Left lung (tissue), 10 donors: ENCODE measurements around the gene NUDT22. TPM values are rescaled to one million over a fixed set of nuclear protein-coding genes. Genes with fewer than 3 reads are reported as not detected.

ENCODE experiments used
- ATAC-seq: fragments of 200-7000 bp; cut with Tn5 transposase; one replicate; pipeline ENCODE4 v1.9.1; 2020; ENCODE audit warnings: moderate library complexity
- DNase-seq, 4 donors: peaks; one replicate each; pipeline ENCODE4 v3.0.0-alpha.2; 2013 to 2020
- H3K27ac ChIP-seq, 2 donors: fragments of 200-600 bp; sonication (generic) in 1 of 2; one replicate each; pipeline versions ENCODE4 v1.5.0 to v1.8.0; 2020 to 2021
- H3K27me3 ChIP-seq, 2 donors: fragments of 200-600 bp; sonication (generic) in 1 of 2; one replicate each; pipeline versions ENCODE4 v1.5.0 to v1.8.0; 2020 to 2021
- H3K36me3 ChIP-seq, 2 donors: fragments of 200-600 bp; sonication (generic) in 1 of 2; one replicate each; pipeline versions ENCODE4 v1.5.0 to v1.8.0; 2020 to 2021
- H3K4me1 ChIP-seq, 2 donors: fragments of 200-600 bp; one replicate each; pipeline ENCODE4 v1.8.0; 2021
- H3K4me3 ChIP-seq, 2 donors: fragments of 200-600 bp; sonication (generic) in 1 of 2; one replicate each; pipeline versions ENCODE4 v1.5.0 to v1.8.0; 2020 to 2021; ENCODE audit warnings: mild to moderate bottlenecking in 1 of 2
- H3K9me3 ChIP-seq, 2 donors: fragments of 200-600 bp; sonication (generic) in 1 of 2; one replicate each; pipeline versions ENCODE4 v1.5.0 to v1.8.0; 2020 to 2021
- CTCF ChIP-seq, 2 donors: fragments of 200-600 bp; sonication (generic) in 1 of 2; IDR thresholded peaks; one replicate each; pipeline versions ENCODE4 v1.5.0 to v1.8.0; 2021; ENCODE audit warnings: antibody characterized with exemption in 2 of 2
- intact Hi-C, 2 donors: fragments of 100-400 bp; cut with DNase I; formaldehyde crosslinking; loops; one replicate each; pipeline versions ENCODE4 v1.11.2 to v1.14.2; 2022
- polyA plus RNA-seq, 6 donors: library from polyadenylated mRNA; unstranded; fragments of 120-200 nt; gene quantifications; one replicate each; pipeline ENCODE4 v1.2.1, GENCODE V29; 2013; ENCODE audit not compliant: insufficient read length in 6 of 6
- total RNA-seq, 2 donors: library from RNA; stranded (reverse); fragmentation: NEBNext Ultra II Directional; extraction: Animal tissue kit (Norgen Biotek cat#: 25700); gene quantifications; one replicate each; pipeline ENCODE4 v1.2.1, GENCODE V29; 2021
- donor health status: DM: no; HTN: yes; CAD: no.
- donor health status: DM: no; HTN: no; CAD: no.

NUDT22 gene
- total and polyA plus RNA-seq, 8 donors, result 17.1 to 54.3 (median 23.6) TPM

DNA sequence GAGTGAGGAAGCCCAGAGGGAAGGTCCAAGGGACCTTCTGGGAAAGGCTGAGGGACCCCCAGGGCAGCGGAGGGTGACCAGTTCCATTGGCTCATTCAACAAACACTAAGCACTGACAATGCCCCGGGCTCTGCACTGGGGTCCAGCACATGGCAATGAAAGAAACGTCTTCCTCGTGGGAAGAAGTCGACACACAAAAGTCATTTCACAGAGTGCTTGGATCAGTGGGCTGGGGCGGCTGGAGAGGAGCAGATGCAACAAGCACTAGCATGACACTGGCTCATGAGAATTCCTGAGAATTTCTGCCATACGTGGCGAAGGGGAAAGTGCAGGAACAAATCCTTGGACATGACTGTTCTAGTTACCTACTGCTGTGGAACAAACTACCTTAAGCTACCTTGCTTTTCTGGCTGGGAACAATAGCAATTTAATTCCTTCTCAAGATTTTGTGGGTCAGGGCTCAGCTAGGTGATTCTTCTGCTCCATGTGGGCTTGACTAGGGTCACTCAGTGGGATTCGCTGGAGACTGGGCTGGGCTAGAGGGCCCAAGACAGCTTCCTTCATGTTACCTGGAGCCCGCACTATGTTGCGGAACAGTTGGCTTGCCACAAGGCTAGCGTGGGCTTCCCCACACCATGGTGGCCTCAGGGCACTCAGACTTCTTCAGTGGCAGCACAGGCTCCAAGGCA, 47.0 kb upstream of the NUDT22 start:
- no peaks in the 10 kb centered on the region for H3K9me3 ChIP-seq
- no peak overlapping the region for H3K27ac ChIP-seq
- DNase-seq, result peak in 1 of 4 donors; percentile 24
- H3K36me3 ChIP-seq, result no peaks in the 10 kb centered on the region
- intact Hi-C loops, result no loop called here
- H3K27me3 ChIP-seq, result no peaks in the 10 kb centered on the region
- ATAC-seq, result no peak
- no peak for TF ChIP-seq CTCF (IDR thresholded peaks at IDR 0.05)
- H3K4me1 ChIP-seq, result peaks cover 10 to 34% of the 10 kb centered on the region in 2 donors
- H3K4me3 ChIP-seq, result no peak overlapping the region

GRCh38 chr11:64180891-64181290, 45.2 kb upstream of the NUDT22 start:
- peak in 1 of 4 donors; percentile 7 for DNase-seq
- H3K4me3 ChIP-seq, result no peak overlapping the region
- H3K9me3 ChIP-seq, result no peaks in the 10 kb centered on the region
- no peak for ATAC-seq
- intact Hi-C loops, result no loop called here
- peaks cover 14 to 45% of the 10 kb centered on the region in 2 donors for H3K4me1 ChIP-seq
- peak overlapping the region; percentile 70 to 79 for H3K27ac ChIP-seq
- TF ChIP-seq CTCF (IDR thresholded peaks at IDR 0.05), result no peak
- no peaks in the 10 kb centered on the region for H3K36me3 ChIP-seq
- no peaks in the 10 kb centered on the region for H3K27me3 ChIP-seq

- Histone ChIP-seq H3K4me1 (peaks cover 14 to 45% of the 10 kb centered on the region in 2 donors), H3K27me3 (no peaks in the 10 kb centered on the region), H3K9me3 (no peaks in the 10 kb centered on the region), H3K4me3 (no peak overlapping the region), H3K36me3 (no peaks in the 10 kb centered on the region), H3K27ac (peak overlapping the region; percentile 70 to 79)
- intact Hi-C loops, result no loop called here
- peak; percentile 58 for ATAC-seq
- no peak for TF ChIP-seq CTCF (IDR thresholded peaks at IDR 0.05)
- DNase-seq, result peak; percentile 68 to 94 (median 93)
These were observed 44.3 kb upstream of the NUDT22 start for GRCh38 chr11:64181506-64182411.

GRCh38 chr11:64183890-64184289, 42.2 kb upstream of the NUDT22 start:
- DNase-seq (peak in 1 of 4 donors; percentile 13), ATAC-seq (no peak)
- Histone ChIP-seq H3K27ac (peak overlapping the region in 1 of 2 donors; percentile 8), H3K9me3 (no peaks in the 10 kb centered on the region), H3K27me3 (no peaks in the 10 kb centered on the region), H3K4me3 (no peak overlapping the region), H3K36me3 (peaks cover 0 to 2% of the 10 kb centered on the region in 2 donors), H3K4me1 (peaks cover 14 to 45% of the 10 kb centered on the region in 2 donors)
- TF ChIP-seq CTCF (IDR thresholded peaks at IDR 0.05), result no peak
- intact Hi-C loops, result no loop called here

DNA sequence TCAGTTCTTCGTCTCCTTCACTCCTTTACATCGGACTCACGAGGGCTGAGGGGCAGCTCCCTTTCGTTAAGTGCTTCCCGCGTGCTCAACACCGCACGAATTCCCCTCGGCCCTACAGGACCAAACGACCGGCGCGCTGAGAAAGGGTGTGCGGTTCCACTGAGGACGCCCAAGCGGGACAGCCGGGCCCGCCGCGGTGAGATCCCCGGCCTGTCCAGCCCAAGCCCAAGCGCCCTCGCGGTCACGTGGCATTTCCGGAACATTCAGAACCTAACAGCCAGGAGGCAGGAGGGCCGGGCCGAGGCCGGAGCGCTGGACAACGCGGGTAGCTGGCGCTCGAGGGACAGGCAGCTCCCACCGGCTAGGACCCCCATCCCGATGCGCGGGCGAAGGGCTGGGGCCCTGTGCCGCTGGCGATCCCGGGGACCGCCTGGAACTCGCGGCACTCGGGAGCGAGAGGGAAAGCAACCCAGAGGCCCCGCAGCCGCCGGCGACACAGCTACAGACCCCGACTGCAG, 40.8 kb upstream of the NUDT22 start:
- Histone ChIP-seq H3K9me3 (no peaks in the 10 kb centered on the region), H3K27me3 (no peaks in the 10 kb centered on the region), H3K36me3 (peaks cover 0 to 5% of the 10 kb centered on the region in 2 donors), H3K4me1 (peaks cover 14 to 45% of the 10 kb centered on the region in 2 donors), H3K4me3 (peak overlapping the region; percentile 56 to 70), H3K27ac (peak overlapping the region; percentile 96 to 100)
- intact Hi-C loops, result no loop called here
- ATAC-seq (peak; percentile 60), DNase-seq (peak in 3 of 4 donors; percentile 84 to 95 (median 89))
- TF ChIP-seq CTCF (IDR thresholded peaks at IDR 0.05), result no peak
